IMR-90 (cell line): ENCODE data around the gene ADARB2. TPM values are rescaled to one million over a fixed set of nuclear protein-coding genes. Genes with fewer than 3 reads are reported as not detected.

Experiments
- ATAC-seq: fragments of 200-7000 bp; cut with Tn5 transposase; 2 replicates; pipeline ENCODE4 v1.9.1; 2020; ENCODE audit warnings: low read depth, mild to moderate bottlenecking, moderate library complexity
- BruUV-seq: library from RNA; stranded (reverse); fragments of 400-500 nt; replicated peaks from 2 replicates; lab custom pipeline; 2021; lab: Mats Ljungman, UMichigan
- CTCF ChIA-PET: fragments of 300-600 bp; formaldehyde crosslinking; extraction: SDS; loops from one replicate; lab custom pipeline; 2021; ENCODE audit warnings: antibody characterized with exemption; lab: Yijun Ruan, JAX
- POLR2A ChIA-PET: fragments of 300-600 bp; sonication (Branson Sonifier 250); formaldehyde crosslinking; loops from one replicate; lab custom pipeline; 2022; ENCODE audit warnings: antibody characterized with exemption; ENCODE audit not compliant: unreplicated experiment; lab: Charles Lee
- DNase-seq: peaks from one replicate; pipeline ENCODE4 v3.0.0; 2013
- H2AFZ ChIP-seq: replicated peaks from 2 replicates; pipeline ENCODE3; 2013; ENCODE audit warnings: low read length, mild to moderate bottlenecking; ENCODE audit not compliant: poor library complexity
- H2AK5ac ChIP-seq: 2 replicates; pipeline ENCODE4 v1.6.1; 2013; ENCODE audit warnings: low read depth, low read length, inconsistent platforms
- H2AK9ac ChIP-seq: replicated peaks from 2 replicates; pipeline ENCODE3; 2013; ENCODE audit warnings: mild to moderate bottlenecking, low read depth, low read length, moderate library complexity; ENCODE audit not compliant: poor library complexity
- H2BK120ac ChIP-seq: 2 replicates; pipeline ENCODE4 v1.6.1; 2013; ENCODE audit warnings: low read depth, low read length, inconsistent platforms
- H2BK15ac ChIP-seq: 3 replicates; pipeline ENCODE4 v1.6.1; 2013; ENCODE audit warnings: low read depth, low read length, inconsistent platforms
- H2BK20ac ChIP-seq: 2 replicates; pipeline ENCODE4 v1.6.1; 2013; ENCODE audit warnings: low read depth, mild to moderate bottlenecking, inconsistent platforms, low read length, moderate library complexity
- H2BK5ac ChIP-seq: 2 replicates; pipeline ENCODE4 v1.6.1; 2013; ENCODE audit warnings: mild to moderate bottlenecking, low read depth, low read length, inconsistent platforms; ENCODE audit not compliant: poor library complexity, severe bottlenecking
- H3K14ac ChIP-seq: replicated peaks from 2 replicates; pipeline ENCODE4 v1.6.1; 2013; ENCODE audit warnings: low read depth, low read length, inconsistent platforms
- H3K18ac ChIP-seq: 2 replicates; pipeline ENCODE4 v1.6.1; 2013; ENCODE audit warnings: low read depth, low read length, control low read depth
- H3K23ac ChIP-seq: 2 replicates; pipeline ENCODE4 v1.6.1; 2013; ENCODE audit warnings: low read depth, low read length, inconsistent platforms
- H3K27ac ChIP-seq: 2 replicates; pipeline ENCODE4 v1.5.1; 2013; ENCODE audit warnings: mild to moderate bottlenecking, control low read depth, low read length; ENCODE audit not compliant: insufficient read depth
- H3K27me3 ChIP-seq: 2 replicates; pipeline ENCODE4 v1.6.1; 2013; ENCODE audit warnings: low read length; ENCODE audit not compliant: control insufficient read depth, insufficient read depth
- H3K36me3 ChIP-seq: 2 replicates; pipeline ENCODE4 v1.6.1; 2013; ENCODE audit warnings: low read length, mixed read lengths; ENCODE audit not compliant: control insufficient read depth, insufficient read depth
- H3K4ac ChIP-seq: 2 replicates; pipeline ENCODE4 v1.6.1; 2013; ENCODE audit warnings: low read depth, low read length, inconsistent platforms
- H3K4me1 ChIP-seq: 2 replicates; pipeline ENCODE4 v1.6.1; 2013; ENCODE audit warnings: low read length, mixed read lengths; ENCODE audit not compliant: control insufficient read depth, insufficient read depth
- H3K4me2 ChIP-seq: 2 replicates; pipeline ENCODE4 v1.6.1; 2013; ENCODE audit warnings: low read depth, mild to moderate bottlenecking, control low read depth, low read length, moderate library complexity
- H3K4me3 ChIP-seq: 2 replicates; pipeline ENCODE4 v1.5.1; 2013; ENCODE audit warnings: low read depth, mild to moderate bottlenecking, control low read depth, low read length, moderate library complexity; ENCODE audit not compliant: insufficient read depth
- H3K56ac ChIP-seq: 2 replicates; pipeline ENCODE4 v1.6.1; 2013; ENCODE audit warnings: low read length, inconsistent platforms; ENCODE audit not compliant: insufficient read depth; ENCODE audit errors: extremely low read depth
- H3K79me1 ChIP-seq, 2 experiments: 2 replicates each; pipeline ENCODE4 v1.6.1; 2013; ENCODE audit warnings: low read length in 2 of 2, inconsistent platforms in 1 of 2, low read depth in 1 of 2
- H3K9ac ChIP-seq: 2 replicates; pipeline ENCODE4 v1.6.1; 2013; ENCODE audit warnings: low read depth, low read length, control low read depth
- H3K9me1 ChIP-seq: 2 replicates; pipeline ENCODE4 v1.6.1; 2013; ENCODE audit warnings: low read length, inconsistent platforms; ENCODE audit not compliant: insufficient read depth
- H3K9me3 ChIP-seq: 2 replicates; pipeline ENCODE4 v1.6.1; 2013; ENCODE audit warnings: low read length; ENCODE audit not compliant: control insufficient read depth, insufficient read depth
- H4K20me1 ChIP-seq: 2 replicates; pipeline ENCODE4 v1.6.1; 2013; ENCODE audit warnings: low read length, inconsistent platforms; ENCODE audit not compliant: insufficient read depth
- H4K5ac ChIP-seq: 2 replicates; pipeline ENCODE4 v1.6.1; 2013; ENCODE audit warnings: mild to moderate bottlenecking, low read depth, low read length, control low read depth
- H4K8ac ChIP-seq, 2 experiments: 2 replicates each; pipeline ENCODE4 v1.6.1; 2013; ENCODE audit warnings: low read depth in 2 of 2, low read length in 2 of 2, control low read depth in 1 of 2, inconsistent platforms in 1 of 2
- H4K91ac ChIP-seq: 2 replicates; pipeline ENCODE4 v1.6.1; 2013; ENCODE audit warnings: low read depth, low read length, inconsistent platforms; ENCODE audit not compliant: insufficient read depth
- BHLHE40 ChIP-seq: fragments of 150-350 bp; IDR thresholded peaks from 2 replicates; pipeline ENCODE4 v1.6.1; 2016; ENCODE audit warnings: mild to moderate bottlenecking, low read depth, low read length
- CEBPB ChIP-seq: IDR thresholded peaks from 2 replicates; pipeline ENCODE4 v1.6.1; 2012; ENCODE audit warnings: low read depth, low read length, improper control_type of control experiment
- CHD1 ChIP-seq: IDR thresholded peaks from 2 replicates; pipeline ENCODE4 v1.6.1; 2012; ENCODE audit warnings: low read depth, low read length, improper control_type of control experiment
- FOS ChIP-seq: fragments of 150-350 bp; IDR thresholded peaks from 2 replicates; pipeline ENCODE4 v1.6.1; 2016; ENCODE audit warnings: low read depth, low read length
- MAZ ChIP-seq: IDR thresholded peaks from 2 replicates; pipeline ENCODE4 v1.6.1; 2012; ENCODE audit warnings: low read depth, mild to moderate bottlenecking, low read length, improper control_type of control experiment, moderate library complexity, borderline replicate concordance
- MXI1 ChIP-seq: IDR thresholded peaks from 2 replicates; pipeline ENCODE4 v1.6.1; 2012; ENCODE audit warnings: low read depth, mild to moderate bottlenecking, low read length, moderate library complexity, borderline replicate concordance
- POLR2A ChIP-seq: IDR thresholded peaks from 2 replicates; pipeline ENCODE4 v1.6.1; 2012; ENCODE audit warnings: mild to moderate bottlenecking, low read depth, low read length
- RAD21 ChIP-seq: IDR thresholded peaks from 2 replicates; pipeline ENCODE4 v1.6.1; 2012; ENCODE audit warnings: low read length, improper control_type of control experiment
- RCOR1 ChIP-seq: IDR thresholded peaks from 2 replicates; pipeline ENCODE4 v1.6.1; 2012; ENCODE audit warnings: mild to moderate bottlenecking, low read length, improper control_type of control experiment; ENCODE audit not compliant: insufficient replicate concordance
- WGBS, 2 experiments: methylation state at CpG; one replicate each; pipeline versions ENCODE4 v1.1.5 to v1.1.7; 2013; ENCODE audit warnings: missing lambda C conversion rate in 2 of 2; ENCODE audit not compliant: insufficient read length in 1 of 2; ENCODE audit errors: extremely low coverage in 2 of 2; 5-methylcytosine and 5-hydroxymethylcytosine counted together
- dilution Hi-C: fragments of 300-500 bp; cut with HindIII; formaldehyde crosslinking; loops from one replicate; pipeline ENCODE4 v1.14.3; 2018; ENCODE audit warnings: low sequenced_read_pairs; ENCODE audit not compliant: unreplicated experiment
- in situ Hi-C: fragments of 300-500 bp; cut with MboI; formaldehyde crosslinking; loops from 3 replicates; pipeline ENCODE4 v1.14.3; 2019; ENCODE audit warnings: low sequenced_read_pairs, inconsistent platforms, mixed read lengths
- intact Hi-C: fragments of 100-400 bp; cut with micrococcal nuclease; formaldehyde crosslinking; loops from 2 replicates; pipeline ENCODE4 v1.10.0; 2022
- polyA plus RNA-seq, 3 experiments: library from polyadenylated mRNA; depleted of rRNA; stranded (reverse); fragments of >200 nt; gene quantifications; 2 replicates each; pipeline ENCODE4 v1.2.3, GENCODE V29; 2012; ENCODE audit warnings: low replicate concordance in 1 of 3
- total RNA-seq: library from RNA; depleted of rRNA; stranded (reverse); fragments of >200 nt; gene quantifications from 2 replicates; pipeline ENCODE4 v1.2.3, GENCODE V29; 2012
- TF ChIP-seq, protein P1 (sequence below): conservative IDR thresholded peaks from 2 replicates; pipeline ENCODE4 v1.5.1; 2012; ENCODE audit warnings: mild to moderate bottlenecking, low read depth, low read length, improper control_type of control experiment
- TF ChIP-seq, protein P2 (sequence below): fragments of 150-350 bp; IDR thresholded peaks from 2 replicates; pipeline ENCODE4 v1.6.1; 2016; ENCODE audit warnings: low read depth, mild to moderate bottlenecking, low read length, moderate library complexity, borderline replicate concordance
- TF ChIP-seq, protein P3 (sequence below): fragments of 150-350 bp; IDR thresholded peaks from 2 replicates; pipeline ENCODE4 v1.6.1; 2017; ENCODE audit warnings: mild to moderate bottlenecking, antibody characterized with exemption, low read length, low read depth

ADARB2 gene
- total and polyA plus RNA-seq, 2 of the 4 experiments (the other 2 are of a cell fraction): not detected

DNA sequence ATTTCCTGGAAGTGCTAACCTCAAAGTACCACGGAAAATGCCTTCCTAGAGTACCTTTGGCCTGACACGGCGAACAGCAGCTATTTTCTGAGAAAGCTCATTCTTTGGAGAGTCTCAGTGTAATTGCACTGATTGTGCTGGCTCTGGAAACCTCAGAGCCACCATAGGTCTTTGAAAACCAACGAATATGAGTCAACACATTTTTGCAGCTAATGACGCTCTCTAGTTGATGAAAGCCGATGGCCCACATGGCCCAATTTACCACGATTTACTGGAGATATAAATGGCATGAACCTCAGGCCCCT, 187.1 kb downstream of the ADARB2 start:
- BruUV-seq: no TSS peak
- Histone ChIP-seq H4K8ac (no peak overlapping the region), H3K27ac (no peak overlapping the region), H2AFZ (no peak overlapping the region), H2BK20ac (no peak overlapping the region), H3K27me3 (no peaks in the 10 kb centered on the region), H3K4me1 (no peaks in the 10 kb centered on the region), H2BK120ac (no peak overlapping the region), H2BK5ac (no peak overlapping the region), H3K79me1 (no peaks in the 10 kb centered on the region), H3K18ac (no peak overlapping the region), H3K9ac (no peak overlapping the region), H2AK9ac (no peak overlapping the region), H3K9me3 (peaks cover 55% of the 10 kb centered on the region), H4K5ac (no peak overlapping the region), H4K20me1 (no peaks in the 10 kb centered on the region), H4K91ac (no peak overlapping the region), H2AK5ac (no peak overlapping the region), H3K23ac (no peak overlapping the region), H3K14ac (no peak overlapping the region), H3K36me3 (no peaks in the 10 kb centered on the region), H2BK15ac (no peak overlapping the region), H3K56ac (no peak overlapping the region), H3K4ac (no peak overlapping the region), H3K9me1 (no peaks in the 10 kb centered on the region), H3K4me2 (no peak overlapping the region), H3K4me3 (no peak overlapping the region)
- WGBS, 2 experiments: 36% methylated on average over 5 of the region's 7 CpGs; no CpG with 5 or more reads in 1 of the 2 experiments
- ChIA-PET CTCF (no interaction called here), POLR2A (no interaction called here)
- no peak for TF ChIP-seq RAD21
- TF ChIP-seq BHLHE40: no peak
- TF ChIP-seq FOS: no peak
- no peak for TF ChIP-seq MXI1
- TF ChIP-seq, protein P1, sequence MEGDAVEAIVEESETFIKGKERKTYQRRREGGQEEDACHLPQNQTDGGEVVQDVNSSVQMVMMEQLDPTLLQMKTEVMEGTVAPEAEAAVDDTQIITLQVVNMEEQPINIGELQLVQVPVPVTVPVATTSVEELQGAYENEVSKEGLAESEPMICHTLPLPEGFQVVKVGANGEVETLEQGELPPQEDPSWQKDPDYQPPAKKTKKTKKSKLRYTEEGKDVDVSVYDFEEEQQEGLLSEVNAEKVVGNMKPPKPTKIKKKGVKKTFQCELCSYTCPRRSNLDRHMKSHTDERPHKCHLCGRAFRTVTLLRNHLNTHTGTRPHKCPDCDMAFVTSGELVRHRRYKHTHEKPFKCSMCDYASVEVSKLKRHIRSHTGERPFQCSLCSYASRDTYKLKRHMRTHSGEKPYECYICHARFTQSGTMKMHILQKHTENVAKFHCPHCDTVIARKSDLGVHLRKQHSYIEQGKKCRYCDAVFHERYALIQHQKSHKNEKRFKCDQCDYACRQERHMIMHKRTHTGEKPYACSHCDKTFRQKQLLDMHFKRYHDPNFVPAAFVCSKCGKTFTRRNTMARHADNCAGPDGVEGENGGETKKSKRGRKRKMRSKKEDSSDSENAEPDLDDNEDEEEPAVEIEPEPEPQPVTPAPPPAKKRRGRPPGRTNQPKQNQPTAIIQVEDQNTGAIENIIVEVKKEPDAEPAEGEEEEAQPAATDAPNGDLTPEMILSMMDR: no peak
- TF ChIP-seq MAZ: no peak
- no peak for TF ChIP-seq CEBPB
- no peak for TF ChIP-seq POLR2A
- TF ChIP-seq CHD1: no peak
- TF ChIP-seq, protein P2, sequence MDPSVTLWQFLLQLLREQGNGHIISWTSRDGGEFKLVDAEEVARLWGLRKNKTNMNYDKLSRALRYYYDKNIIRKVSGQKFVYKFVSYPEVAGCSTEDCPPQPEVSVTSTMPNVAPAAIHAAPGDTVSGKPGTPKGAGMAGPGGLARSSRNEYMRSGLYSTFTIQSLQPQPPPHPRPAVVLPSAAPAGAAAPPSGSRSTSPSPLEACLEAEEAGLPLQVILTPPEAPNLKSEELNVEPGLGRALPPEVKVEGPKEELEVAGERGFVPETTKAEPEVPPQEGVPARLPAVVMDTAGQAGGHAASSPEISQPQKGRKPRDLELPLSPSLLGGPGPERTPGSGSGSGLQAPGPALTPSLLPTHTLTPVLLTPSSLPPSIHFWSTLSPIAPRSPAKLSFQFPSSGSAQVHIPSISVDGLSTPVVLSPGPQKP: no peak
- no peak for TF ChIP-seq RCOR1
- TF ChIP-seq, protein P3, sequence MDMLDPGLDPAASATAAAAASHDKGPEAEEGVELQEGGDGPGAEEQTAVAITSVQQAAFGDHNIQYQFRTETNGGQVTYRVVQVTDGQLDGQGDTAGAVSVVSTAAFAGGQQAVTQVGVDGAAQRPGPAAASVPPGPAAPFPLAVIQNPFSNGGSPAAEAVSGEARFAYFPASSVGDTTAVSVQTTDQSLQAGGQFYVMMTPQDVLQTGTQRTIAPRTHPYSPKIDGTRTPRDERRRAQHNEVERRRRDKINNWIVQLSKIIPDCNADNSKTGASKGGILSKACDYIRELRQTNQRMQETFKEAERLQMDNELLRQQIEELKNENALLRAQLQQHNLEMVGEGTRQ: no peak
- intact Hi-C loops (no loop called here), in situ Hi-C loops (no loop called here), dilution Hi-C loops (no loop called here)
- no peak for ATAC-seq
- DNase-seq: no peak
